ENCODE measurements around the gene CD300E.
A peak's percentile ranks its signal among the peaks of the same experiment; 100 is the strongest.
"Not testable (repeated sequence)": the region's sequence is repeated elsewhere in the genome, so short reads cannot be mapped to it uniquely, and the experiment has no call there.

The CD300E gene

DNA sequence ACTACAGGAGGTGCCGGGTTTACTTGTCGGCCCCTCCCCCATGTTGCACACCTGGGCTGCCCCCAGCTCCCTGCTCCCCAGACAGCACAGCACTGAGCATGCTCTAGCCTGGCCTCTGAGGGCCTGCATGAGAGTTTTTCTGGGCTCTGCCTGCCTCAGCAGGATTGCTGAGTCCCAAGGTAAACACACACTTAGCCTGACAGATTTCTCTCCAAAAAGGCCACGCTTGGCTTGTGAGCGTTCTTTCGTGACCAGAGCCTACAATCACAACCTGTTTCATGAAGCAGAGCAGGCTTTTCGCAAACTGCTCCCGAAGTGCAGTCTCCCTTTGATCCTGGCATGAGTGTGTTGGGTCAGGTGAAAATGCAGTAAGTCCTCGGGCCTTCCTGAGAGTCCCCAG, 9.8 kb upstream of the CD300E start:
- DNase-seq = no peak

- no peak for DNase-seq
Observed at GRCh38 chr17:74632617-74633016, 9.1 kb upstream of the CD300E start.

DNA sequence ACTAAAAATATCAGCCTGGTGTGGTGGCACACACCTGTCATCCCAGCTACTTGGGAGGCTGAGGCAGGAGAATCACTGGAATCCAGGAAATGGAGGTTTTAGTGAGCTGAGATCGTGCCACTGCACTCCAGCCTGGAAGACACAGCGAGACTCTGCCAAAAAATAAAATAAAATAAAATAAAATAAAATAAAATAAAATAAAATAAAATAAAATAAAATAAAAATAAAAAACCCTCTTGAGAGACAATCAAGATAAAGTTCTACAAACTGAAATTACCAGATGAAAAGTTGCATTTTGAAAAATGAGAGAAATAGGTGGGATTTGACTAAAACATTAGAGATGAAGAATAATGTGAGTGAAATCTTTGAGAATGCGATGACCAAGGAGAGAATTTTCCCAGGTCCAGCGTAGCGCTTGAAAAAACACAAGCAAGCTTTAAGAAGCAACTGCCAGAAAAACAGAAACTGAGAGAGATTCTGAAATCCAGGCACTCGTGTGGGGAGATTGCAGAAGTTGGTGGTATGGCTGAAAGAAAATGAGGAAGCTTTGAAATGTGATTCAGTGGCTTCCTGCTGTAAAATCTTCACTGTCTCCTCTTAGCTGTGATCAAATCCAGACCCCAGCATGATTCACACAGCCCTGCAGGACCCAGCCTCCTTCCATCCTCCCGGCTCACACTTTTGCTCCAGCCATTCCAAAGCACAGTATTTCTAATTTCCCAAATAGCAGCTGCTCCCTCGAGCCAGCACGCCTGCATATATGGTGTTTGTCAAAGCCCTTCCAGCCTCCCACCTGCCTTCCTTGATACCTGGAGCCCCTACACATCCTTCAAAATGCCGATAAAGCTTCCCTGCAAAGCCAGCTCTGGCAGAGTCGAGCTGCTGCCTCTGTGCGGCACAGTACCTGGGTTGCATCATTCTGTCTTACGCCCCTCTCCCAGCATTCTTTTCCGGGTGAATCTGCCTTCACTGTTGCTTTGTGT, 8.2 kb upstream of the CD300E start:
- DNase-seq = no peak

GRCh38 chr17:74630251-74630650, 6.7 kb upstream of the CD300E start:
- not testable (repeated sequence) for DNase-seq

- no peak for DNase-seq
Observed at GRCh38 chr17:74625661-74626060, 2.1 kb upstream of the CD300E start.

GRCh38 chr17:74624131-74624530, 593 bp upstream of the CD300E start:
- DNase-seq = no peak

DNA sequence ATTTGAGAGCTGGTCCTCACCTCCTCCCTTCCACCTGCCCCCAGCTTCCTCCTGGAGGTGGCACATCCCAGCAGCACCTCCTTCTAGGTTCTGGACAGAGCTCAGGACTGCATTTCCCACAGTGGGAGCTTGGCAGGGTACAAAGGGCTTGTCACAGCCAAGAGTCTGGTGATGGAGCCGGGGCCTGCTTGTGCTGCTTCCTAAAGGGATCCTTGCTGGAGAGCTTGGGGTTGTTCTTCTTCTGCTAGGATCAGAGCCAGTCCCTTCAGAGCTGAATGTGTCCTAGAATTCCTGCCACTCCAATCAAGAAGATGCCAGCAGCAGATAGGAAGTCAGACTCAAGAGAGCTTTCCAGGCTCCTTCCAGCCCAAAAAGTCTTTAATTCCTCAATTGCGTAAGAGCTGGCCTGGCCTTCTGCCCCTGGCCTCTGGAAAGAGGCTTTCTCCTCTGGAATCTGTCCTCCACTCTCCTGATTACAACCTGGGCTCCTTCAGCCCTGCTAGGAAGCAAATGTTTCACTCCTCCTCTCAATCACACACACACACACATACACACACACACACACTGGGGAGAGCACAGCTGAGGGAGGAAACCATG, 4.4 kb downstream of the CD300E start:
- no peak for DNase-seq

DNA sequence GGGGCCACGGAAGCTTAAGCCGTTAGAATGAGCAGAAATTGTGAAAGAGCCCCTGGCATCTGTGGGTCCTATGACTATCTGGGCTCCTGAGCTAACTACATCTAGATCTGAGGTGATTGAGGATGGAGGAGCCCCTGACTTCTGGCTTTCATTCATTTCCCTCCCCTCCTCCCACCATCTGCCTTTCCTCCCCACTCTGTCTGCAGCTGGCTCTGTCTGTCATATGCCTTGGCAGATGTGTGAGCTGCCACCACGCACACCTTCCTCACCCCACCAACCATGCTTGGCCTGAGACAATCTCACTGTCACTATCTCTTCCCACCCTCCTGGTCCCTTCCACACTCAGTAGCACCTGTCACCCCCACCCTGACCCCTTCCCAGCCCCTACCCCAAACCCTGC, 5.1 kb downstream of the CD300E start:
- no peak for DNase-seq

- DNase-seq = no peak
Observed at GRCh38 chr17:74616696-74617095, 6.8 kb downstream of the CD300E start.

DNA sequence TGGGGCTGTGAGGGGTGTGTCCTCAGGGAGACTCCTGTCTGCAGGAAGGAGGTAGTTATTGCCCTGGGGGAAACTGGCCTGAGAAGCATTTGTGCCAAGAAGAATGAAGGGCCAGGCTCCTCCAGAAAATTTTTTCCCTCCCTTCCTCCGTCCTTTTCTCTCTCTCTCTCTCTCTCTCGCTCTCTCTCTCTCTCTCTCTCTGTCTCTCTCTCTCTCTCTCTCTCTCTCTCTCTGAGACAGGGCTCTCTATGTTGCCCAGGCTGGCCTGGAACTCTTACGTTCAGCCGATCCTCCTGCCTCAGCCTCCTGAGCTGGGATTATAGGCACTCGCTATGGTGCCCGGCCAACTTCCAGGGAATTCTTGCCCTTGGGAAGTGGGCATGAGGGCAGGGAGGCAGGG, 11.5 kb downstream of the CD300E start:
- no peak for DNase-seq

DNA sequence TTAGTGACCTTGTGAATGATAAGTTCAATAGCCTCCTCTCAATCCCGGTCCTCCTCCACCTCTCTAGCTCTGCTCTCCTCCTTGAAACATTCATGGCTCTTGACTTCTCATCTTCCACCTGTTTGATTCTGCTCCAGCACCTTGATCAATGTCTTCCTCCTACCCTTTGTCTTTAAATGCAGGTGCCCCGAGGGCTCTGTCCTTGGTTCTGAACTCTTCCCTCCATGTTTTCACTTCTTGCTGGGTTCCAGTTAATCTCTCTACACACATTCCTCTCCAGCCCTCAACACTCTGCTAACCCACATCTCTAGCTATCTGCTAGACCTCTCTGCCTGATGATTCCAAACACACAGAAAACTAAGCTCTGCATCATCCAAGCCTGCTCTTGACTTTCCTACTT, 13.4 kb downstream of the CD300E start:
- no peak for DNase-seq

DNA sequence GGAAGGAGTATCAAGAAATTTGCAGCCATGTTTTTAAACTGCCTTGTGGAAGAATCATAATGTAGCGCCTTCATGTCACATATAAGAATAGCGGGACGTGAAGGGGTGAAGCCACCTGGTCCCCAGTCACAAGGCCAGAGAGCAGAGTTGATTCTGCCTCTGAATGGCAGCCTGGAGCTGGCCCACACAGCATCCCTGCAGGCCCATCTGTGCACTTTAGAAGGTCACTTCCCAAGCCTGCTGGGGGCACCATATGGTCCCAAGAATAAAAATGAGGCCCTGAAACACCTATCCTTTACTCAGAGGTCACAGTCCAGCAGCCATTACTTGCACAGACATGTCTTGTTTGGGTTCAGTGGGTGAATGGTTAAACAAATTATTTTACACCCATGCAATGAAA, 15.0 kb downstream of the CD300E start:
- no peak for DNase-seq

DNA sequence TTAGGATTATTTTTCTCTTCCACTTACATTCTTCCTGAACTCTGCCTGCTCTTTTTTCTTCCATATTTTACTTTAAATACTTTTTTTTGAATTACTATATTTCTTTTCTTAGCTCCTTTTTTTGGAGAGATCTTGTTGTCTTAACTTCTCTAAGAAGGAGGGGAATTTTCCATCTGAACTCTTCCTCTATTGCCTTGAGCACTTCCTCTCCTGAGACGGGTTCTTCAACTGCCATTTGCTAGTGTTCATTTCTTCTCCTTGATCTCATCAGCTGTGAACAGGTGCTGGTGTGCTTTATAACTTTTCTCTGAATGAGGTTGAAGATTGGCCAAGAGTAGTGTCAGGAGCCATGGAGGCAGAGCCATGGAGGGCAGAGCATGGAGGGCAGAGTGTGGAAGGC, 16.3 kb downstream of the CD300E start:
- no peak for DNase-seq

DNA sequence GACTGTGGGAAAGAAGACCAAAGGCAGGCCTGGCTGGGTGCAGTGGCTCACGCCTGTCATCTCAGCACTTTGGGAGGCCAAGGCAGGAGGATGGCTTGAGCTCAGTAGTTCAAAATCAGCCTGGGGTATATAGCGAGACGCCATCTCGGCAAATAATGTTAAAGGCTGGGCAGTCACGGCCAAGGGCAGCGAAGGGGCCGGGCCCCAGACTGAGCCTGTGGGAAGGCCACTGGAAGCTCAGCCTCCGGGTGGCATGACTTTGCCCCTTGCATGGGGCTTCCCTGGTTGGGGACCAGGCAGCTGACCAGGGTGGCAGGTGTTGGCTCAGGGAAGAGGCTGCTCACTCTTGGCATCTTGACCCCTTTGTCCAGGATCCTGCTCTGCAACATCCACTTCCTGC, 17.5 kb downstream of the CD300E start:
- DNase-seq = no peak

DNA sequence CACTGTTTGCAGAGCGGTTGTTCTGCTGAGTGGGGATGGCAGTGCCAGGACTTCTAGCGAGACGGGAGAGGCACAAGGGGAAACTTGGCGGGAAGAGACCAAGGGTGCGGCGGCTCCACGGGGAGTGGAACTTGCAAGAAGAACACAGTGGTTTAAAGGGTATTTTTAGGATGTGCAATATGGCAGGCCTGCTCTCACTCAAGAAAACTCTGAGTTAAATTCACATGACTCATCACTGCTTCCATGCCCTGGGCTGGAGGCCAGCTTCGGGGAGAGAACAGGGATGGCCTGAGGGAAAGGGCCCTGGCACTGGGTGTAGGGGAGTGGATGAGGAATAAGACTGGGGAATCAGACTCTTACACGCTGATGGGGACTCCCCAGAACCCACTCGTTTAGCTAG, 18.2 kb downstream of the CD300E start:
- no peak for DNase-seq

- no peak for DNase-seq
Observed at GRCh38 chr17:74604761-74605160, 18.8 kb downstream of the CD300E start.

DNA sequence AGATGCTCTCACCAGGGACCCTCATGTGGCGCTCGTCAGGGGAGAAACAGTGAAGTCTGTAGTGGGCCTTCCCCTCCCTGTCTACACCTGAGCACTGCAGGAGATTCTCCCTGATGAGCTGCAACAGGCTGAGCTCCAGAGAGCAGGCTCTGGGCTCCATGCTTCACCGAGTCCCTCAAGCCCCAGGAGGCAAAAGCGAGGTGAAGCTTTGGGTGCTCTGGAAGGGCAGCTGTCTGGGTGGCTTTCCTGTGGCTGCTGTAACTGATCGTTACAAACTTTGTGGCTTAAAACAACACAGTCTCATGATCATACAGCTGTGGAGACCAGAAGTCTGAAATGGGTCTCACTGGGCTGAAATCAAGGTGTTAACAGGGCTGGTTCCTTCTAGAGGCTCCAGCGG, 19.3 kb downstream of the CD300E start:
- DNase-seq = no peak

- no peak for DNase-seq
Observed at GRCh38 chr17:74603746-74604145, 19.8 kb downstream of the CD300E start.

GRCh38 chr17:74603037-74603635, 20.4 kb downstream of the CD300E start:
- DNase-seq = no peak

- peak; percentile 15 for DNase-seq
Observed at GRCh38 chr17:74601944-74602572, 21.5 kb downstream of the CD300E start.

DNA sequence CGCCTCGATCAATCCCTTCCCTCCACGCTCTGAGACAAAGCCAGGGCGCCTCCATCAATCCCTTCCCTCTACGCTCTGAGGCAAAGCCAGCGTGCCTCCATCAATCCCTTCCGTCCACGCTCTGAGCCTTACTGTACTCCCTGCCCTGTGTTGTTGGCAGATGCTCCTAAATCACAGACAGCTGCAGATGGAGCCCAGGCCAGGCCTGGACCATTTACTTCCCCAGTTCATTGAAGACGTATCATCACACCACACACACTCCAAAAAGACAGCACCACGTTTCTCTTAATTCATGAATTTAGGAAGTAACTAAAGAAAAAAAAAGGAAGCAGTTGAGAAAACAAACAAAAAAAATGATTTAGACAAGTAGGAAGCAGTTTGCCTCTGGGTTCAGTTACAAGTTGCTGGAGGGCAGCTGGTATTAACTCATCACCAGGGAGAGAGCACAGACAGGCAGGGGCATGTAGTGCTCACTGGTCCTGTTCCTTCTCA, 24.0 kb downstream of the CD300E start:
- no peak for DNase-seq

DNA sequence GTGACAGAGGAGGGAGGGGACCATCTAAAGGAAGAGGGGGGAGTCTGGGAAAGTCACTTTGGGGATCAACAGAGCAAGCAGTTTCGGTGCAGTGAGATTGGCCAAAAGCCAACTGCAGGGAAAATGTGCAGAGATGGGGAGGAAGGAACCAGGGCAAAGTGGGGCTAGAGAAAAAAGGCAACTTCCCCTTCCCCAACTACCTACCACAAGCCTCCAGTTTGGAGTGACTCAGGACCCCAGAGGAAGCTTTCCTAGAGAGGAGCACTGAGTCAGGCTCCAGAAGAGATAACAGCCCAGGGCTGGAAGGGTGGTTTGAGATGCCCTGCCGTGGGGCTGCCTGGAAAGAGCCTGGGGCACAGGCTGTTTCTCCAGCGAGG, 24.5 kb downstream of the CD300E start:
- DNase-seq = no peak

- no peak for DNase-seq
Observed at GRCh38 chr17:74598346-74599022, 25.1 kb downstream of the CD300E start.
